ENCODE results near the gene ERC2.

Gene ERC2

GRCh38 chr3:55658690-55659562 is 809.3 kb downstream of the ERC2 start:
- no peak for DNase-seq (ENCODE audit: low read depth in 2 of 3, low spot score in 1 of 3)

GRCh38 chr3:55658270-55658669 is 810.0 kb downstream of the ERC2 start:
- DNase-seq (ENCODE audit: low read depth in 2 of 3, low spot score in 1 of 3), result no peak

- DNase-seq (ENCODE audit: low read depth in 2 of 3, low spot score in 1 of 3), result no peak
These were observed 812.7 kb downstream of the ERC2 start for GRCh38 chr3:55655544-55655943.

- DNase-seq (ENCODE audit: low read depth in 2 of 3, low spot score in 1 of 3), result no peak
These were observed 814.0 kb downstream of the ERC2 start for GRCh38 chr3:55654123-55654760.

GRCh38 chr3:55651011-55651410 is 817.3 kb downstream of the ERC2 start:
- DNase-seq (ENCODE audit: low read depth in 2 of 3, low spot score in 1 of 3), result no peak

- no peak for DNase-seq (ENCODE audit: low read depth in 2 of 3, low spot score in 1 of 3)
These were observed 818.3 kb downstream of the ERC2 start for GRCh38 chr3:55650011-55650410.

GRCh38 chr3:55649554-55649953 is 818.7 kb downstream of the ERC2 start:
- DNase-seq (ENCODE audit: low read depth in 2 of 3, low spot score in 1 of 3), result no peak

- no peak for DNase-seq (ENCODE audit: low read depth in 2 of 3, low spot score in 1 of 3)
These were observed 819.5 kb downstream of the ERC2 start for GRCh38 chr3:55648591-55649318.

- DNase-seq (ENCODE audit: low read depth in 2 of 3, low spot score in 1 of 3), result no peak
These were observed 820.6 kb downstream of the ERC2 start for GRCh38 chr3:55647670-55648069.

GRCh38 chr3:55647063-55647462 is 821.2 kb downstream of the ERC2 start:
- no peak for DNase-seq (ENCODE audit: low read depth in 2 of 3, low spot score in 1 of 3)

- DNase-seq (ENCODE audit: low read depth in 2 of 3, low spot score in 1 of 3), result no peak
These were observed 822.1 kb downstream of the ERC2 start for GRCh38 chr3:55646121-55646520.

- DNase-seq (ENCODE audit: low read depth in 2 of 3, low spot score in 1 of 3), result no peak
These were observed 822.8 kb downstream of the ERC2 start for GRCh38 chr3:55645422-55645821.

GRCh38 chr3:55643283-55643682 is 825.0 kb downstream of the ERC2 start:
- no peak for DNase-seq (ENCODE audit: low read depth in 2 of 3, low spot score in 1 of 3)

- DNase-seq (ENCODE audit: low read depth in 2 of 3, low spot score in 1 of 3), result no peak
These were observed 826.3 kb downstream of the ERC2 start for GRCh38 chr3:55641964-55642363.

- DNase-seq (ENCODE audit: low read depth in 2 of 3, low spot score in 1 of 3), result no peak
These were observed 828.1 kb downstream of the ERC2 start for GRCh38 chr3:55639896-55640765.

- DNase-seq (ENCODE audit: low read depth in 2 of 3, low spot score in 1 of 3), result no peak
These were observed 829.1 kb downstream of the ERC2 start for GRCh38 chr3:55639143-55639542.

GRCh38 chr3:55637906-55638638 is 830.2 kb downstream of the ERC2 start:
- no peak for DNase-seq (ENCODE audit: low read depth in 2 of 3, low spot score in 1 of 3)

- DNase-seq (ENCODE audit: low read depth in 2 of 3, low spot score in 1 of 3), result no peak
These were observed 831.7 kb downstream of the ERC2 start for GRCh38 chr3:55636300-55637195.

GRCh38 chr3:55634345-55634744 is 833.9 kb downstream of the ERC2 start:
- DNase-seq (ENCODE audit: low read depth in 2 of 3, low spot score in 1 of 3), result no peak

All from stimulated activated CD4-positive, alpha-beta T cell treated with anti-CD3 and anti-CD28 coated beads, Interleukin-12 subunit alpha, Interleukin-12 subunit beta, amount 100 ng/mL, for 48 hours (primary cell).